Cardiac fibroblast (primary cell): ENCODE data around the gene MYO5B.

Experiments used
- DNase-seq, 2 donors: peaks; one replicate each; pipeline versions ENCODE4 v3.0.0 to v3.0.0-alpha.2; 2010; ENCODE audit warnings: low read depth in 2 of 2
- H3K4me3 ChIP-seq, 2 donors: replicated peaks in 1 of 2; 1 replicate in 1 of 2; 2 replicates in 1 of 2; pipeline ENCODE4 v1.5.1; 2011; ENCODE audit warnings: low read depth in 2 of 2, low read length in 2 of 2, mild to moderate bottlenecking in 2 of 2, moderate library complexity in 1 of 2
- TF ChIP-seq, protein P1 (sequence below): IDR thresholded peaks from one replicate; pipeline ENCODE4 v1.5.1; 2011; ENCODE audit warnings: low read depth, mild to moderate bottlenecking, low read length, inconsistent platforms

Gene MYO5B

DNA sequence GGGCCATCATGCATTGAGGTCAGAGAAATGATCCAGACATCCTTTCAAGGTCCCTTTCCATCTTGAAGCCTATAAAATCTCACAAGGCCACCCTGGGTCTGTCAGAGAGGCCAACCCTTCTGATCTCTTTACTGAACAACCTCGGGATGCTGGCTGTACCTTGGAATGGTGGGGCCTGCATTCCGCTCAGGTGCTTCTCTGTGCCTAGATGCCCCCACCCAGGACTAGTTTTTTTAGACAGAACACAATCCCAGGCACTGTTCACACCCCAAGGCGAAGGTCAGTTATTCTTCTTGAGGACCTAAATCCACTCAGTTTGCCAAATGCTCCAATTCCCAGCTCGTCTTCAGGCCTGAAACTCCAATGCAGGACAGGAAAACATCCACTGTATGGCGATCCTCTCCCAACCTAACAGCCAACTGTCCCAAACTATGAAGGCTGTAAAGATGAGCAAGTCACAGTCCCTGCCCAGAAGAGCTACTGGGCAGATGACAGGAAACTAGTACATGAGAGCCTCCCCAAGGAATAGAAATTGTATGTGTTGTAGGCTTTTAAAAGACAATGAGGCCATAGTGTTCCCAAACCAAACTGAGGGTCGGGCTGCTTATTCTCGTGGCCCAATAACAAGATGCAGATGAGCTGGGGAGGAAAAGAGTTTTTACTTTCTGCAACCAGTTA, 227.2 kb downstream of the MYO5B start:
- TF ChIP-seq, protein P1, sequence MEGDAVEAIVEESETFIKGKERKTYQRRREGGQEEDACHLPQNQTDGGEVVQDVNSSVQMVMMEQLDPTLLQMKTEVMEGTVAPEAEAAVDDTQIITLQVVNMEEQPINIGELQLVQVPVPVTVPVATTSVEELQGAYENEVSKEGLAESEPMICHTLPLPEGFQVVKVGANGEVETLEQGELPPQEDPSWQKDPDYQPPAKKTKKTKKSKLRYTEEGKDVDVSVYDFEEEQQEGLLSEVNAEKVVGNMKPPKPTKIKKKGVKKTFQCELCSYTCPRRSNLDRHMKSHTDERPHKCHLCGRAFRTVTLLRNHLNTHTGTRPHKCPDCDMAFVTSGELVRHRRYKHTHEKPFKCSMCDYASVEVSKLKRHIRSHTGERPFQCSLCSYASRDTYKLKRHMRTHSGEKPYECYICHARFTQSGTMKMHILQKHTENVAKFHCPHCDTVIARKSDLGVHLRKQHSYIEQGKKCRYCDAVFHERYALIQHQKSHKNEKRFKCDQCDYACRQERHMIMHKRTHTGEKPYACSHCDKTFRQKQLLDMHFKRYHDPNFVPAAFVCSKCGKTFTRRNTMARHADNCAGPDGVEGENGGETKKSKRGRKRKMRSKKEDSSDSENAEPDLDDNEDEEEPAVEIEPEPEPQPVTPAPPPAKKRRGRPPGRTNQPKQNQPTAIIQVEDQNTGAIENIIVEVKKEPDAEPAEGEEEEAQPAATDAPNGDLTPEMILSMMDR, result no peak

DNA sequence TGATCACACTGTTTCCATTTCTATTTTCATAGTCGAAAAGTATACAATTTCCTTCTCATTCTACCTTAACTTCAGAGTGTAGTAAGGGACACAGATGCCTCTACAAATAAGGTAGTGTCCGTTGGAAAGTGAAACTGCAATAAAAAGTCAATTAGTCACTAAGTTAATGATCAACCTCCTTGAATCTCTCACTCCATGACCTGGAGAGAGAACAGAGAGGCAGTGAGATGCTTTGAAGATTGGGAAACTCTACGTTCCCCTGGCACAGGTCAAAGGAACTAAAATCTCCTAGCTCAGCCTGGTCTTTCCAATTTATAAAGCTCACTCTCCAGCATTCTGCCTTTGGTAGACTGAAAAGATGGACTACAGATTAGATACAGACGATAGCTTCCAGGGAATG, 227.8 kb downstream of the MYO5B start:
- TF ChIP-seq, protein P1, result no peak
- no peak for DNase-seq
- H3K4me3 ChIP-seq, result no peak overlapping the region

More for the DNA sequence above, 227.2 kb downstream of the MYO5B start:
- no peak for DNase-seq
- H3K4me3 ChIP-seq, result no peak overlapping the region

DNA sequence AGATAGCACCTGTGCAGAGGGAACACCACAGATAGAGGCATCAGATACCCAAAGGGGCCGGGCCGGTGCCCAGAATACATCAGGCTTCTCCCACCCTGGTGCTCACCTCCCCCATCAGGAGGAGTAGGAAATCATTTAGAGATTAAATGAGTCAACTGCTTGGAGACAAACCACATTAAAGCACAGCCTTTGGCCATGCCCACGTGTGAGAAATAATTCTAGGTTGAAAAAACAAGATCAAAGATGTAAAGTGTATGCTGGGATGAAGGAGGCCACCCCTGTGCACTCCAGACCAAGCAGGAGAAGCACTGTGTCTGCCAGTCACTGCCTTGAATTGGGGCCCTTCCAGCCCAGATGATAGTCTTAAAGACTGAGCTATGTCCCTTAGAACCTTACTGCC, 228.9 kb downstream of the MYO5B start:
- H3K4me3 ChIP-seq, result no peak overlapping the region
- DNase-seq, result no peak
- TF ChIP-seq, protein P1, result no peak

DNA sequence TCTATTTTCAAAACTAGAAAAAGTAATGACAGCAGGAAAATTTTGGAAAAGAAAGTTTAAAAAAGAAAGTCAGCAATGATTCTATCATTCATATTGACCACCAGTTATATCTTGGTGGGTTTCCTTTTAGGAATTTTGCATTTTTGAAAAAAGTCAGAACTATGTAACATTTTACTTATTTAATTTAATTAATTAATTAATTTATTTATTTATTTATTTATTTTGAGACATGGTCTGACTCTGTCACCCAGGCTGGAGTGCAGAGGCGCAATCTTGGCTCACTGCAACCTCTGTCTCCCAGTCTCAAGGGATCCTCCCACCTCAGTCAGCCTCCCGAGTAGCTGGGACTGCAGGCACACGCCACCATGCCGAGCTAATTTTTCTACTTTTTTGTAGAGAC, 231.7 kb downstream of the MYO5B start:
- TF ChIP-seq, protein P1, result no peak
- no peak overlapping the region for H3K4me3 ChIP-seq
- DNase-seq, result no peak

DNA sequence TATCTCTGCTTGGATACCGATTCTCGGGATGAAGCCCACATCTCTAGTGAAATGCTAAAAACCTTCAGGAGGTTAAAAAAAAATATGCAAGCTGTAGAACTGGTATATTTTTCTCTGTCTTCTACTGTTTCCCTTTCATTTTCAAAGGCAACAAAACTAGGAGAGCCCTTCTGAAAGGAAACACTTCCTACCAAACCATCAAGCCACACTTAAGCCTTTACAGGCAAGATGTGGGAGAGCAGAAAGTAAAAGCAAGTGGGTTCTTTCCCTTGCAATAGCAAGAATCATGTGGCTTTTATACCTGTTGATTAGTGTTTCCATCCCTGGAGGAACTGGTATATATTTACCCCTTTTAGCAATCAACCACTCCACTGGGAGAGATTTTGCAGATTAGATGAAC, 233.7 kb downstream of the MYO5B start:
- TF ChIP-seq, protein P1, result no peak
- DNase-seq, result no peak
- no peak overlapping the region for H3K4me3 ChIP-seq

DNA sequence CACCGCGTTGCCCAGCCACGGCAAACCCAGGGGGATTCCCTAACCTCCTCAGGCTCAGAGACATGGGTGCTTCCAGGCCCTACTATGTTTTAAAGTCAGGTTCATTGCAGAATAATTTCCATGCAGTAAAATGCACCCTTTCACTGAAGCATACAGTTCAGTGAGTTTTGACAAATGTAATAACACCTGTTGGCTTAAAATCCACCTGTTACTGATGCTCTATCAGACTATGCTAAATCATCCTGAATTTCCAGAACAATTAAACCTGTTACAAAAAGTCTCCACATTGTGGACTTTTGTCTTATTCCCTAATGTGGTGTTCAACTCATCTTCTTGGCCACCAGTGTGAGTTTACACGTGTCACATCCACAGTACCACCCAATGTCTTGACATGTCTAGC, 234.6 kb downstream of the MYO5B start:
- TF ChIP-seq, protein P1, result no peak
- DNase-seq, result no peak
- no peak overlapping the region for H3K4me3 ChIP-seq

DNA sequence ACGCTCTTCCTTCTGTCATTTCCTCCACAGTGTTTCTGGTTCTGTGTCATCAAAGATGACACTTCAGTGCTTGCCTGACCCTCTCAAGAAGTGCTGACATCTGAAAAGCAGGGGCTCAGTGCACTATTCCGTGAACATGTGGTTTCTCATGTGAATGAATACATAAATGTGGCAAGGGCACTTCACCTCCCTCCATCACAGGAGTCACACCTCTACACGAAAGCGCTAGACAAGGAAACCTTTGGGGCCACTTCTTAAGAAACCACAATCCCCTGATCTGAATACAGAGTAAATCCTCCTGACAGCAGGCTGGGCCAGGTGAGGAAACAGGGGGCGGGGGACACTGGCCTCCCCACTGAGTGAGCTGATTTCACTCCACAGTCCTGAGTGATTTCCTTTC, 235.8 kb downstream of the MYO5B start:
- TF ChIP-seq, protein P1, result no peak
- H3K4me3 ChIP-seq, result no peak overlapping the region
- no peak for DNase-seq
